ENCODE data around the gene CFAP65.
A peak's percentile ranks its signal among the peaks of the same experiment; 100 is the strongest.

Gene CFAP65

GRCh38 chr2:219030177-219030940 is 11.0 kb downstream of the CFAP65 start:
- no peak for DNase-seq (ENCODE audit: low read depth in 2 of 2)

- peak; percentile 72 to 73 for DNase-seq (ENCODE audit: low read depth in 2 of 2)
Measured at GRCh38 chr2:219029829-219030165, 11.5 kb downstream of the CFAP65 start.

GRCh38 chr2:219028996-219029828 is 12.1 kb downstream of the CFAP65 start:
- no peak for DNase-seq (ENCODE audit: low read depth in 2 of 2)

GRCh38 chr2:219028141-219028540 is 13.2 kb downstream of the CFAP65 start:
- DNase-seq (ENCODE audit: low read depth in 2 of 2), result no peak

- DNase-seq (ENCODE audit: low read depth in 2 of 2), result no peak
Measured at GRCh38 chr2:219027511-219028055, 13.7 kb downstream of the CFAP65 start.

GRCh38 chr2:219026946-219027345 is 14.4 kb downstream of the CFAP65 start:
- no peak for DNase-seq (ENCODE audit: low read depth in 2 of 2)

GRCh38 chr2:219025637-219026585 is 15.4 kb downstream of the CFAP65 start:
- DNase-seq (ENCODE audit: low read depth in 2 of 2), result no peak

GRCh38 chr2:219024059-219024458 is 17.3 kb downstream of the CFAP65 start:
- DNase-seq (ENCODE audit: low read depth in 2 of 2), result no peak

- no peak for DNase-seq (ENCODE audit: low read depth in 2 of 2)
Measured at GRCh38 chr2:219023045-219023605, 18.2 kb downstream of the CFAP65 start.

GRCh38 chr2:219022616-219023015 is 18.7 kb downstream of the CFAP65 start:
- DNase-seq (ENCODE audit: low read depth in 2 of 2), result no peak

GRCh38 chr2:219022041-219022440 is 19.3 kb downstream of the CFAP65 start:
- no peak for DNase-seq (ENCODE audit: low read depth in 2 of 2)

GRCh38 chr2:219021591-219021990 is 19.7 kb downstream of the CFAP65 start:
- no peak for DNase-seq (ENCODE audit: low read depth in 2 of 2)

- no peak for DNase-seq (ENCODE audit: low read depth in 2 of 2)
Measured at GRCh38 chr2:219020604-219021365, 20.5 kb downstream of the CFAP65 start.

GRCh38 chr2:219019436-219019835 is 21.9 kb downstream of the CFAP65 start:
- DNase-seq (ENCODE audit: low read depth in 2 of 2), result no peak

- no peak for DNase-seq (ENCODE audit: low read depth in 2 of 2)
Measured at GRCh38 chr2:219018726-219019125, 22.6 kb downstream of the CFAP65 start.

GRCh38 chr2:219018286-219018685 is 23.0 kb downstream of the CFAP65 start:
- no peak for DNase-seq (ENCODE audit: low read depth in 2 of 2)

- DNase-seq (ENCODE audit: low read depth in 2 of 2), result no peak
Measured at GRCh38 chr2:219017201-219017931, 23.9 kb downstream of the CFAP65 start.

- DNase-seq (ENCODE audit: low read depth in 2 of 2), result no peak
Measured at GRCh38 chr2:219016721-219017120, 24.6 kb downstream of the CFAP65 start.

- no peak for DNase-seq (ENCODE audit: low read depth in 2 of 2)
Measured at GRCh38 chr2:219010873-219011272, 30.4 kb downstream of the CFAP65 start.

All from stimulated activated CD4-positive, alpha-beta T cell treated with anti-CD3 and anti-CD28 coated beads, Interleukin-4, amount 100 ng/mL, for 48 hours (primary cell).